HG03064 (cell line): ENCODE data around the gene EFCAB6.

Experiments
- ATAC-seq: cut with Tn5 transposase; IDR thresholded peaks from one replicate; pipeline ENCODE4 v1.9.1; 2021; ENCODE audit warnings: low read depth; ENCODE audit not compliant: unreplicated experiment

The EFCAB6 gene

DNA sequence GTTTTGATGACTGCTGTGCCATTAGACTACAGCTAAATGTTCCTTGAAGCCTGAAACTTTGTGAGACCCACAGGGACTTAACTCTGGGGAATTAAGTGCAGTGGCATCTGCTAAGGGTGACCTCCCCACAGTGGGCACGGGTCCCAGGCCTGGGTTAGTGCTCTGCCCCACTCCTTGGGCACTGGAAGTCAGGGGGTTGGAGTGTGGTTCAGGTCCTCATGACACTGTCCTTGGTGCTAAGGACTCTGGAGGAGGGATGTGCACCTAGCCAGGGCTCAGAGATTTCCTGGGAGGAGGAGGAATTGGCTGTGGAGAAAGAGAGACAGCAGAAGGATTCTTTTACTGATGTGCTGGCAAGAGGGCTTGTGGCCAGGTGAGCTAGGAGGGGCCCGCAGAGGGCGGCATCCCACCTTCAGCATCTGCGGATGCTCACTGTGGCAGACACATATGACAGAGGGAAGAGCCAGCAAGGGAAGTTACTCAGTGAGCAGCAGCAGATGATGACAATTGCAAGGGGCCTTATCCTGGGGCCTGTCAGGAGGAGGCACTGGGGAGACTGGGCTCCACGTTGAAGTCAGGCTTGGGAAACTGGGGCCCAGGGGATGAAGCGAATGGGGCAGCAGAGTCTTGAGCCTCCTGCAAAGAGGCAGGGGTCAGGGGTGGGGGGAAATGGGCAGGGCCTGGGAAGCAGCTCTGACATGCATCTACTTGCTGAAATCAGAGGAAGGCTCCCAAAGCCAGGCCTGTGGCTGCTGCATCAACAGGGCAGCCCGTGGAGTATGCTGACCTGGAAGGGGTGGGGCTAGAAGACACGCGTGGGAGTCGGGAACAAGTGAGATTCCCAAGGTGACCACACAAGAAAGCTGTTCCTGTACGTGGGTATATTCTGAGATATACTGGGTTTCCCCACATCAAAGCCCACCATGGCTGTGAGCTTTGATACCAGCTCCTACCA lies 256.3 kb downstream of the EFCAB6 start:
- no peak for ATAC-seq

DNA sequence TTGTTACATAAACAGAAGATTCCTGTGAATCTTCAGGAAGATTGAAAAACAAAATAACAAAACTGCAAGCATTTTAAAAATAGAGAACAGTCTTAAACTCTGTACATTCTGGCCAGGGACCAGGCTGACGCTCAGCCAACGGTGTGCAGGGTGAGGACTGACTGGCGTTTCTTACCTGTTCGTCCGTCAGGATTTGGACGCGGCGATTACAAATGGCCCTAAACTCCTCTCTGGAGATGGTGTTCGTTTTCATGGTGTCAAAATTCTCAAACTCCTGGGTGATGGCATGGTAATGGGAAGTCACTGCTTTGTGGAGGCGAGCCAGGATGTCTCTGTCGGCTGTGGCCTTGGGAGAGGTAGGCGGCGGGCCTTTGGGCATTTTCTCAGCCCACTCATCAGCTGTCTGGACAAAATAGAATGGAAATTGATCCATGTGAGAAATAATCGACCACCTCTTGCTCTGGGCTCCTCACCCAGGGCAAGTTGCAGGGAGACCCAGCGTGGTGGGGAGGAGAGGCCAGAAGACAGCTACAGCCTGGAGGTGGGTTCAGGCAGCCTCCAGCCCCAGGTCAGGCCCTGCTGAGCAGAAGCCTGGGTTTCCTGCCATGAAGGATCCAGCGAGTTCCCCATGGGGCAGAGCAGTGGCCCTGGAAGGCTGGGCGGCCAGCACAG lies 257.3 kb downstream of the EFCAB6 start:
- no peak for ATAC-seq

DNA sequence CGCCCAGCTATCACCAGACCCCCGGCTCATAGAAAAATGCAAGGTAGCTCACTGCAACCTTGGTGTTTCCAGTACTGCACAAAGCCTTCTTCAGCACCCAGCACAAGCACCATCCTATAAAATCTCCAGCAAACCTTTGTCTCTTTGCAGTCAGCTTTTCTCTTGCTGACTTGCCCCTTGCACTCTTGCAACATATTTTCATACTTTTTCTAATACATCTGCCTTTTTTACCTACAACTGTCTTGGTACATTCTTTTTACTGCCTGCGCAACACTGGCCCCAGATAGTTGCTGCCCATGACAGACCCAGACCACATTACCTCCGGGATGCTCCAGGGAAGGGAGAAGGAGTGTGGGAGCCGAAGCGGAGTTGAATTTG lies 257.9 kb downstream of the EFCAB6 start:
- no peak for ATAC-seq

DNA sequence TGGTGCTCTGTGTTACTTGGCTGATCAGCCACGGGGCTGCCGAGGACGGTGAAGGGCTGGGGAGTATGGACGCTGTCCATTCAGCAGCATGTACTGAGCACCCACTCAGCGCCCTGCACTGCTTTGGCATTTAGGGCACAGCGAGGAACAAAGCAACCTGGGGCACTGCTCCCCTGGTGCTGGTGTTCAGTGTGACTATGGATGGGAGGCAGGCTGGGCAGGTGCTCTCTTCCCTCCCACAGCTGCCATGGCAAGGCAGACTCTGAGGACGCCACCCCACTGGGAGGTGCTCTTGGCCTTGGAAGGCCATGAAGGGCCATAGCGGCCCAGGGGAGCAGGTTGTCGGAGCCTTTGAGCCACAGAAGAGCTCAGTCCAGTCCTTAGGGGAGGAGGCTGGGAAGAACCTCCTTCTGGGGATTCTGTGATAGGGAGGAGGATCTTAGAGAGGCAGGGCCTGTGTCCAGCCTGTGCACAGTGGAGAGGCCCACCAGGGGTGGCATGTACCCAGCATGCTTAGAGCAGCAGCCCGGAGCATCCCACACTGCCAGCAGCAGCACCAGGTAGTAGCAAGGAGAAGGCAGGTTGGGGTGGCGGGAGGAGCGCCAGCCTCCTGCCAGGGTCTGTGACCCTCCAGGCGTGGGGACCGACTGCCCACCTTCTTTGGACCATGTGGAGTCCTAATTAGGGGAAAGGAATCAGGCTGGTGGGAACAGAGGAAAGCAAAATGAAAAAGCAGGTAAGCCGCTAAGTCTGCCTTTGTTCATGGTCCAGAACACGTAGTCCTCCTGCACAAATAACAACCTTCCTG lies 258.4 kb downstream of the EFCAB6 start:
- no peak for ATAC-seq

DNA sequence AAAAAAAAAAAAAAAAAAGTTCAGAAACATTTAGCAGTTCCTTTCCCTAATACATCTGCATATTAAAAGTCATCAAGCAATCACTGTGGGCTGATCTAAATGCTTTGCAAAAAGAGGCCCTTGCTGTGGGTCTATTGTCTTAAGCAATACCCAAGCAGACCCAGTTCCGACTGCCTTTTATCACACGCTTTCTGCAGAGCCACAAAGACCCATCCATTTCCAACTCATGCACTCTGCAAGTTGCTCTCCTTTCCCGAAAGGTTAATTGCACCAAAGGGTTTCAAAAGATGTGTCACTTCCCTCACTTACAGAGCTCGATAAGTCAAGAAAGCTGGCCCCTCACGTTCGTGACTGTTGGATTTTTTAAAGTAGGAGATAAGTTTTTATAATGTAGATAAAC lies 261.4 kb downstream of the EFCAB6 start:
- ATAC-seq: no peak

DNA sequence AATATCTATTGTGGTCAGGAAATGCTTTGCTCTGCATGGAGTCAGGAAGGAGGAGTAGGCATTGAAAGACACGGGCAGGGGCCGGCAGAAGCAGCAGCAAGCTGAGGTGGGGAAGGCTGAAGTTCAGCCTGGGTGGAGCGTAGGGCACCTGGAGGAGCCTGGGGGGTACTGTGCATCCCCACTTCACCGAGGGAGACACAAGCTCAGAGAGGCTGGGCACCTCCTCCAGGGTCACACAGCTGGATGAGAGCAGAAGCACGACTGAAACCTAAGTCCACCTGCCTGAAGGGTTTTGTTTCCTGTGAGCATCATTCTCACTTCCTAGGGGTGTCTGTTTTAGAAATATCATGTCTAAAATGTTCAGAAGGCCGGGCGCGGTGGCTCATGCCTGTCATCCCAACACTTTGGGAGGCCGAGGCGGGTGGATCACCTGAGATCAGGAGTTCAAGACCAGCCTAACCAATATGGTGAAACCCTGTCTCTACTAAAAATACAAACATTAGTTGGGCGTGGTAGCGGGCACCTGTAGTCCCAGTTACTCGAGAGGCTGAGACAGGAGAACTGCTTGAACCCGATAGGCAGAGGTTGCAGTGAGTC lies 262.0 kb downstream of the EFCAB6 start:
- ATAC-seq: no peak

DNA sequence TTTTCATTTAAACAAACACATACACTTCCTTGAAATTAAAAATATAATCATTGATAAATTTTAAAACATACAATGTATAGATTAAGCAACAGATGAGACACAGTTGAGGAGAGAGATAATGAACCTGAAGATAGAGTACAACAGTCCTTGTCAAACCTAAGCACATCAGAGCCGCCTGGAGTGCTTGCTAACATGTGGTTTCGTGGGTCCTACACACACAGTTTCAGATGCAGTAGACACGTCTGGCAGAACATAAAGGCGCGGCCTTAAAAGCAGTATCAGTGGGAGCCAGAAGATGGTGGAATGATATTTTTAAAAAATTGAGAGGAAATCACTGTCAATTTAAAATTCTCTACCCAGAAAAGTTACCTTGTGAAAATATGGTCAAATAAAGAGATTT lies 265.9 kb downstream of the EFCAB6 start:
- ATAC-seq: no peak

DNA sequence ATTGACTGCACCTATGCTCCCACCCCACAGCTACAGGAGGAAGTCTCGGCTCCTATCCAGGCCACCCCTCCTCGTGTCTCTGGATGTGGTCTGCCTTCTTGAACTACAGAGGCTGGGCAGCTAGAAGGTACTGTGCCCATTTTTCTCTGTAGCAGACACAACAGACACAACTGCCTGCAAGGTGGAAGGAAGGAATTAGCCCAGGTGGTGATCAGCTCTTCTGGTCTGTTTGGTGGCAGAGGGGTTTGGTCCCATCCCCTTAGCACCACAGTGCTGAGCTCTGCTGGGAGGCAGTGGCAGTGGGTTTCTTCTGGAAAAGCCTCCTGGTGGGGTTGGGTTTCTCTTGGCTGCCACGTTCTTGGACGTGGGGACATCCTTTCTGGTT lies 267.8 kb downstream of the EFCAB6 start:
- no peak for ATAC-seq

DNA sequence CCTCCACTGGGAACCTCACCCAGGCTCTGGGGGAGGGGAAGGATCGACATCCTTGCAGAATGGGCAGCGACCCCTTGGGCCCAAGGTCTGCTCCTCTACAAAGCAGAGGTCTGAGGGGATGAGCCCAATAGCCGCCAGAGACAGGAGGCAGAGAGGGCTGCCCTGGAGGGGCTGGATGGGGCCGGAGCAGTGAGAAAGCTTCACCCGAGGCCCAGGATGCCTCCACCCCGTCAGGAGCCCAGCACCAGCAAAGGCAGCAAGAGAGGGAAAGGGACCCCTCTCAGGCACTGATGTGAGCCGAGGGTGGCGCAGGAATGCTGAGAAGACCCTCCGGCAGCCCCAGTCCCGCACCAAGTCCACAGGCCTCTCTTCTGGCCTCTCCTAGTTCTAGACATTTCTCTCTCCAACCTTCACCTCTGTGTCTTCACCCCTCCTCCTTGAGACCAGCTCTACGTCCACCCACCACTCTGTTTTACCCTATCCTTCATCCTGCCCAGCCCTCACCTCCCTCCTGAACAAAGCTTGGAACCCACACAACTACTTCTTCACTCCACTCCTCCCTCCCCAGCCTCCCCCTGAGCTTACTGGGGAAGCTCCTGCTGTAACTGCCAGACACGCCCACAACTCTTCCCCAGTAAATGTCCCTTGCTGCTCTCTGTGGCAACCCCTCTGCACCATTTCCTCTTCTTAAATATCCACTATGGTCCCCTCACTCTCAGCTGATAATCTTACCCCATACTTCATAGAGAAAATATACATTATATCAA lies 268.4 kb downstream of the EFCAB6 start:
- no peak for ATAC-seq

DNA sequence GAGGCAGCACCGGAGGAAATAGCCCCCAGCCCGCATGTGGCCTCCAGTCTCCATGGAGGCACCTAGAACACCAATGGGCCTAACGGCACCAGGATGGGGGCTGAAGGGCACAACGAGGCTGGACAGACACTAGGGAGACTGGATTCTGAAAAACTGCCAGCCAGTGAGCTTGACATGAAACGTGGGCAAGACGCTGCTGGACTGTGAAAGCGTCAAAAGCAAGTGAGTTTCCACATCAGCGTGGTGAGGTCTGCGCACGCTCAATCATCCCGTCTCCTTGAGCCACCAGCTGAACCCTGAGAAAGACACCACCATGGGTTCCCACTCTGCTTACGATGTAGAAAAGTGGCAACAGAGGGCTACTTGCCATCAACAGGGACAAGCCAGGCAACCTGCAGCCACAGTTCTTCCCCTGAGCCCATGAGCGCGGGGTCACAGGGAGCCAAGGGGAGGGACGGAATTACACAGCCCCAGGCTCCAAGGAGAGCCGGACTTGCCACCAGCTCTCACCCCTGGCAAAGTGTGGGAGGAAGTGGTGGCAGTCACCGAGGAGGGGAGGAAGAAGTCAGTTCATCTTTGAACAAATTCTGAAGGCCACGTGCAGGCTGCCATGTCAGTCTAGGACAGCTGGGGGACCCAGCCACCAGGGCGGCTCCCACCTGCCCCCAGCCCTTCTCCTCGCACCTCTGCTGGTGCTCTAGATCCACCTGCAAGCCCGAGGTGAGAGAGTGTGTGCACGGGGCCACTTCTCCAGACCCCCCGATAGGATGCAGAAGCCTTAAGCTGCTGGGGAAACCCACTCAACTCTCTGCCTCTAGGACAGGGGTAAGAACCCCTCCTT lies 269.2 kb downstream of the EFCAB6 start:
- no peak for ATAC-seq

DNA sequence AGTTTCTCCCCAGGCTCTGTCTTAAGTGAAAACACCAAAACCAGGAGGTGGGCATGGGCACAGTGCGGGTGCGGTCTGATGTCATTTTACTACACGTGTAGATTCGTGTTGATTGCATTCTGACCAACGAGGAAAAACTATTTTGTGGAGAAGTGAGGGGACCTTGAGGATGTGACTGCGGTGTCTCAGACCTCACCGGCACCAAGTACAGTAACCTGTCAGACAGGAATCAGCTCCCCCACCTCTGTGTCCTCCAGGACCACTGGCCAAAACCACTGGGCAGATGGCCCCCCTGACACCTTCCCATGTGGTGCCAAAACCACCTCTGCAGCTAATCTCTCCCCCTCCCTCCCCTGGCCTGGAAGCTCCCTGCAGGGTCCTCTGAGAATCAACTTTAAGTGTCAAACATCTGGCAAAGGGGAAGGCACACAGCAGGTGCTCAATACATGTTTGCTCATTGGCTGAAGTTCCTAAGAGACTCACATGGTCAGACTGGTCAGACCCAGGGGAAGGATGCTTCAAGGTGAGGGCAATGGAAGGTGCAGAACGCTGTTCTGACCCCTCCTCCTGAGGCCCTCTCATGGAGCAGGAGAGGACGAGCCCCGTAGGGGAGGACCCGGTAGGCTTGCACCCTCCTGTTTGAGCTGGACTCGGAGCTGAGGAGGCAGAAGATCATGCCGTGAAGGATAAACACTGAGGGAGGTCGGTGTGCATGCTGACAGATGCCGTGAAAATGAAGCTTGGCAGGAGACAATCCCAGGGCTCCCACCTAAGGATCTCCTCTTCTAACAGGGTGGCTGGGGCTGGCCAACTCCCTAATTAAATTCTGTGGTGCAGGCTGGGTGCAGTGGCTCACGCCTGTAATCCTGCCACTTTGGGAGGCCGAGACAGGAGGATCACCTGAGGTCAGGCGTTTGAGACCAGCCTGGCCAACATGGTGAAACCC lies 270.4 kb downstream of the EFCAB6 start:
- no peak for ATAC-seq

DNA sequence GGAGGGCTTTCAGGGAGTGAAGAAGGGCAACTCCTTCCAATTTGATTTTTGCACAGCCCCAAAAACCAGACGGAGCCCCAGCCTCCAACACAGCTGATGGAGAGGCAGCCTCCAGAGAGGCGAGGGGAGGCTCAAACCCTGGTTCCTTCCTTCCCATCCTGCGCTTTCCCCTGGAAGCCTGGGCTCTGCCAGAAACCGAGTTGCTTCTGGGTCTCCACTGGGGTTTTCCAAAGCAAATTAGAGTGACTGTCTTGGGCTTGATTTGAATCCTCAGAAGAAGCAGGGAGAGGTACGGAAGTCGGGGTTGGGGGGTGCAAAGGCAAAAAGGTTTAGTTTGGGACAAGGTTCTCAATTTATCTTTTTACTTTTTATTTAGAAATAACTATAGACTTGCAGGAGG lies 271.1 kb downstream of the EFCAB6 start:
- no peak for ATAC-seq

DNA sequence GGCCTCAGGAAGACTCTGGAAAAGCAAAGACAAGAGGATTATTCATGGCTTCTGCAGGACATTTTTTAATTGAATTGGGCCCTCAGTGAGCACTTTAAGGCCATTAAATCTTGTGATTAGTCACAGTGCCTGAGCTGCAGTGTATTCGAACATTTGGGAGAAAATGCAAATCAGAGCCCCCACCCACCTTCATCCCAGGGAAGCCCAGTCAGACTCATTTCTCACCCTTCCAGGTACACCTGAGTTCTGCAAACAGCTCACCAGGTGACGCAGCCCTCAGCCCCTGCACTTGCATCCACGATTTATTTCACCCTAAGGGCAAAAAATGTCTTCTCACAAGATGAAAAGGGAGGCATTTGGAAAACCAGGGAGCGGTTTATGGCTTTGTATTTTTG lies 271.6 kb downstream of the EFCAB6 start:
- no peak for ATAC-seq

DNA sequence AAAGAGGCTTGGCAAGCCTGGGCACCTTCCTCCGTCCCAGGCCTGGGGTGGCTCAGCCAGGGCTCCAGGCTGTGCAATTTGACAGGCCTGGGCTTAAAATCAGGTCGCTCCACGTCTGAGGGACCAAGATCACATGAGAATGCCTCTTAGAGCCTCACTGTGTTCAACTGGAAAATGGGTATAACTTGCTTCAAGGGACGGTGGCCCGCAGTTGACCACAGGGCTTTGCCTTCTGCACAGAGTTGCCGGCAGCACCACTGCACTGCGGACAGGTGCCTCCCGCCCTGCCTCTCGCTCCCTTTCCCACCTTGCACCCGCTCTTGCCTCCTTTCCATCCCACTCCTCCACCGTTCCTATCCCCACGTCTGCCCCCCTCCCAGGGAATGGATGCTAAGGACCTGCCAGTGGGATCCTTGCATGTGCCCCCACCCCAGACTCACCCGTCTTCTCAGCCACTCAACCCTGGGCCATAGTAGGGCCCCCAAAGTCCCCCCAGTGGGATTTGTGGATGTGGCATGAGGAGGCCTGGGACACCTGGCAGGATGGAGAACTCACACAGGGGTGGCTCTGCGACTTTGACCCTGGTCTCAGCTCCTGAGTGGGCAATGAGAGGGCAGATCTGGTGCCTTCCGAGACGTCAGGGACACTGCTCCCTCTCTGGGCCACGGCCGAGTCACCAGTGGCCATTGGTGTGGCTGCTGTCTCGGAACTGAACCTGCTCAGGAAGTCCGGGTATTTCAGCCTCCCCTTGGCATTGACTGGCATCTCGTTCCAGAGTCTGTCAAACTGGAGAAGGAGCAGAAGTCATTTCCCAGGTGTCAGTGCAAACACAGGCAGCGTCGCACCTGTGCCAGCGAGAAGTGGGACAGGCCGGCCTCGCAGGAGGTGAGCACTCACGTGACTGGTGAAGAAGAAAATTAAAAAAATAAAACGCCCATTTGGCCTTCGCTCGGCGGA lies 272.3 kb downstream of the EFCAB6 start:
- ATAC-seq: no peak

DNA sequence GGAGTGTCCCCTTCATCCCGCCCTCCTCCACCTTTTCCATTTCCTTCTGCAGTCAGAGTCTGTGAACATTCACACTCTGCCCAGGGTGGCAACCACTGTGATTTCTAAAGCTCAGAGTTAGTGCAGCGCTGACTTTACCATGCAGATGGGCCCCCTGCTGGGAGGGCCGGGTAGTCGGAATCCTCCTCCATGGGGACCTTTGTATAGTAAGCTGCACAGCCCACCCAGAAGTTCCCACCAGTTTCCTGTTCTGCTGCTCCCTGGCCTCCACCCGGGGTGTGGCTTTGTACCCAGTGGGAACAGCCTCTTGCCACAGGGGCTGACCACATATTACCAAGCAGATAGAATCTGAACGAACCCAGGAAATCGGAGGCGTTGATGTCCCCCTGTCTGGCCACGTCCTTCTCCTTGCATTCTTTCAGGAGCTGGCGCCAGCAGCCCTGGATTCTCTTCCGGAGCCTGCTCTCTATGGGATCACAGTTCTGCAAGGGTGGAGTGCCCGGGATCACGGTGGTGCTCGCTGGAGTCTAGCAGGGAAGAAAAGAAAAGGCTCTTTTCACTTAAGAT lies 275.0 kb downstream of the EFCAB6 start:
- no peak for ATAC-seq

DNA sequence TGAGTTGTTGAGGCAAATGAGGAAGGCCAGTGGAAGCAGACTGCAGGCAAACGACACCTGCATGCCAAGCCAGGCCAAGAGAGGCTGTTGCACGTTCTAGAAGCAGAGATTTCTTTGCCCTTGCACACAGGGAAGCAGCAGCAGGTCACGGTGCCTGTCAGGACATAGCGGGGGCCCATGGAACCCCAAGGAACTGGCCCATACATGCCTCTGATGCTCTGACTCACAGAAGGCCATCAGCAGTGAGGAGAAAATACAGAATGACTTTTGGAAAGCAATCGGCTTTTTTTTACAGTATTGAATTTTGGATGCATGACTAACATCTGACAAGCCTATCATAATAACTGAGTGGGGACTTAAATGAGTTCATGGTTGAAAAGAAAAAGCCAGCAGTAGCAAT lies 276.4 kb downstream of the EFCAB6 start:
- no peak for ATAC-seq

DNA sequence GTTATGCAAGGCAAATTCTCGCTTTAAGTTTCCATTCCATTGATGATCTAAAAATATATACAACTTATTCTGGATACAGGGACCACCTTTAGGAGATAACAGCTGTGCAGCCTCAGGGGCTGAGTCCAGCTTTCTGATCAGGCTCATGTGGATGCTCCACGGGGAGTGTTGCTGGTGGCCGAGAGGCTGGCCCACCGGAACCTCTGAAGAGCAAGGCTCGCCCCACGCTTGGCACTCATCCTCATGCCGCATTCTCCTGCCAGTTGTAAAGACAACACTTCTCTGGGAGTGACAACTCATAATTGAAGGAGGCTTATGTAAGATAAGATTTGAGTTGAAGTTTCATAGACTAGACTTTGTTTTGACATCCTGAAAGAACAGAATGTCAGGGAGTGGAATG lies 276.8 kb downstream of the EFCAB6 start:
- no peak for ATAC-seq
